ENCODE measurements around the gene TSPAN18.

DNA sequence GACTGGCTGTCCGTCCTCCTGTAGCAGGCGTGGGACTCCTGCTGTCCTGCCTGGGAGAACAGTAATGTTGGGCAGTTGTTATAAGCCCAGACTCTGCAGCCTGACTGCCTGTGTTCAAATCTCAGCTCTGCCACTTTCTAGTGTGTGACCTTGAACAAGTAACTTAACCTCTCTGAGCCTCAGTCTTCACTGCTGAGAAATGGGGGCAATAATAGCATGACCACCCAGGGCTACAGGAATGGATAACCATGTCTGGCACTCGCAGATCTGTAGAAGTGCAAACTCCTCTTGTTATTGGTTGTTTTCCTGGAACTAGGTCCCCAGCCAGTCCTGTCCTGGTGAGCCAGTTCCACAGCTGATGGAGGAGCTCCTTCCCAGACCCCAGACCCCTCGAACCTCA, 154.2 kb downstream of the TSPAN18 start:
- no peak for TF ChIP-seq POLR2AphosphoS5 (IDR thresholded peaks at IDR 0.05; ENCODE audit: low read length)
- TF ChIP-seq, protein P1, sequence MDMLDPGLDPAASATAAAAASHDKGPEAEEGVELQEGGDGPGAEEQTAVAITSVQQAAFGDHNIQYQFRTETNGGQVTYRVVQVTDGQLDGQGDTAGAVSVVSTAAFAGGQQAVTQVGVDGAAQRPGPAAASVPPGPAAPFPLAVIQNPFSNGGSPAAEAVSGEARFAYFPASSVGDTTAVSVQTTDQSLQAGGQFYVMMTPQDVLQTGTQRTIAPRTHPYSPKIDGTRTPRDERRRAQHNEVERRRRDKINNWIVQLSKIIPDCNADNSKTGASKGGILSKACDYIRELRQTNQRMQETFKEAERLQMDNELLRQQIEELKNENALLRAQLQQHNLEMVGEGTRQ (IDR thresholded peaks at IDR 0.05; ENCODE audit: borderline replicate concordance, low read depth, low read length), result no peak
